HEK293T (cell line): ENCODE data around the gene C1QTNF1.

Experiments used
- CTCF ChIA-PET: fragments of 350-600 bp; formaldehyde crosslinking; extraction: SDS; loops from one replicate; lab custom pipeline; 2021; ENCODE audit warnings: antibody characterized with exemption, inconsistent platforms; lab: Yijun Ruan, JAX
- POLR2A ChIA-PET: fragments of 350-600 bp; formaldehyde crosslinking; extraction: SDS; loops from one replicate; lab custom pipeline; 2020; ENCODE audit warnings: antibody characterized with exemption, inconsistent platforms; lab: Yijun Ruan, JAX
- DNase-seq: peaks from one replicate; pipeline ENCODE4 v3.0.0; 2012; ENCODE audit warnings: mixed read lengths; ENCODE audit errors: extremely low spot score
- ARNT ChIP-seq: fragments of 450-650 bp; IDR thresholded peaks from 2 replicates; pipeline ENCODE4 v1.6.1; 2017; ENCODE audit warnings: mild to moderate bottlenecking
- BHLHE40 ChIP-seq: fragments of 450-650 bp; IDR thresholded peaks from 2 replicates; pipeline ENCODE4 v1.6.1; 2016; ENCODE audit warnings: mild to moderate bottlenecking, moderate library complexity, borderline replicate concordance
- CTBP1 ChIP-seq: fragments of 450-650 bp; IDR thresholded peaks from 2 replicates; pipeline ENCODE4 v1.6.1; 2016; ENCODE audit warnings: borderline replicate concordance
- ELF4 ChIP-seq: fragments of 450-650 bp; IDR thresholded peaks from 2 replicates; pipeline ENCODE4 v1.6.1; 2017; ENCODE audit warnings: antibody characterized with exemption
- FOXA1 ChIP-seq: fragments of 450-650 bp; IDR thresholded peaks from 2 replicates; pipeline ENCODE4 v1.6.1; 2016; ENCODE audit warnings: mild to moderate bottlenecking
- FOXK2 ChIP-seq: fragments of 450-650 bp; IDR thresholded peaks from 2 replicates; pipeline ENCODE4 v1.6.1; 2016; ENCODE audit warnings: mild to moderate bottlenecking
- FOXM1 ChIP-seq: fragments of 450-650 bp; IDR thresholded peaks from 2 replicates; pipeline ENCODE4 v1.6.1; 2017; ENCODE audit warnings: mild to moderate bottlenecking, borderline replicate concordance
- HDGF ChIP-seq: fragments of 450-650 bp; IDR thresholded peaks from 2 replicates; pipeline ENCODE4 v1.6.1; 2017; ENCODE audit warnings: antibody characterized with exemption, borderline replicate concordance
- L3MBTL2 ChIP-seq: fragments of 450-650 bp; conservative IDR thresholded peaks from 2 replicates; pipeline ENCODE4 v1.6.1; 2016; ENCODE audit warnings: mild to moderate bottlenecking
- LEF1 ChIP-seq: fragments of 450-650 bp; IDR thresholded peaks from 2 replicates; pipeline ENCODE4 v1.6.1; 2017; ENCODE audit warnings: mild to moderate bottlenecking, borderline replicate concordance
- NFRKB ChIP-seq: fragments of 450-650 bp; IDR thresholded peaks from 2 replicates; pipeline ENCODE4 v1.6.1; 2016; ENCODE audit warnings: mild to moderate bottlenecking, moderate library complexity
- SP1 ChIP-seq: fragments of 450-650 bp; IDR thresholded peaks from 2 replicates; pipeline ENCODE4 v1.6.1; 2017
- SUZ12 ChIP-seq: fragments of 450-650 bp; IDR thresholded peaks from 2 replicates; pipeline ENCODE4 v1.6.1; 2016; ENCODE audit warnings: mild to moderate bottlenecking
- TARDBP ChIP-seq: fragments of 450-650 bp; IDR thresholded peaks from 2 replicates; pipeline ENCODE4 v1.6.1; 2016
- ZNF384 ChIP-seq: fragments of 450-650 bp; IDR thresholded peaks from 2 replicates; pipeline ENCODE4 v1.6.1; 2016
- TF ChIP-seq, protein P1 (sequence below): fragments of 450-650 bp; IDR thresholded peaks from 2 replicates; pipeline ENCODE4 v1.6.1; 2016

C1QTNF1 gene

DNA sequence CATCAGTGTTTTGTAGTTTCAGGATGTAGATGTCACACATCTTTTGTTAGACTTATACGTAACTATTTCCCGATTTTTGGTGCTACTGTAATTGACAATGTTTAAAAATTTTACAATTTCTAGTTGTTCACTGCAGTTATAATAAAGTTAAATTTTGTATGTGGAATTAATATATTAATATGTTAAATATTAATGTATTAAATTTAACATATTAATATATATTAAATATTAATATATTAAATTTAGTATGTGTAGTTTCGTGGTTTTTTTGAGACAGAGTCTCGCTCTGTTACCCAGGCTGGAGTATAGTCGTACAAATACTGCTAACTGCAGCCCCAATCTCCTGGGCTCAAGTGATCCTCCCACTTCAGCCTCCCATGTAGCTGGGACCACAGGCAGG, 38.6 kb upstream of the C1QTNF1 start:
- POLR2A ChIA-PET = interaction anchor here (1.4 kb wide), 1 partner anchor 11 kb away, joined by 5 read pairs; no protein-coding TSS in a partner anchor
- no peak for DNase-seq
- CTCF ChIA-PET = interaction anchor here (0.6 kb wide), 1 partner anchor 132 kb away, joined by 3 read pairs; no protein-coding TSS in a partner anchor
- TF ChIP-seq, protein P1, sequence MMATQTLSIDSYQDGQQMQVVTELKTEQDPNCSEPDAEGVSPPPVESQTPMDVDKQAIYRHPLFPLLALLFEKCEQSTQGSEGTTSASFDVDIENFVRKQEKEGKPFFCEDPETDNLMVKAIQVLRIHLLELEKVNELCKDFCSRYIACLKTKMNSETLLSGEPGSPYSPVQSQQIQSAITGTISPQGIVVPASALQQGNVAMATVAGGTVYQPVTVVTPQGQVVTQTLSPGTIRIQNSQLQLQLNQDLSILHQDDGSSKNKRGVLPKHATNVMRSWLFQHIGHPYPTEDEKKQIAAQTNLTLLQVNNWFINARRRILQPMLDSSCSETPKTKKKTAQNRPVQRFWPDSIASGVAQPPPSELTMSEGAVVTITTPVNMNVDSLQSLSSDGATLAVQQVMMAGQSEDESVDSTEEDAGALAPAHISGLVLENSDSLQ = no peak
- TF ChIP-seq CTBP1 (no peak), BHLHE40 (no peak), L3MBTL2 (no peak), LEF1 (no peak), ZNF384 (no peak), SP1 (no peak), HDGF (no peak), TARDBP (no peak), NFRKB (no peak), FOXA1 (no peak), FOXK2 (no peak), ARNT (no peak), ELF4 (no peak), SUZ12 (no peak), FOXM1 (no peak)

DNA sequence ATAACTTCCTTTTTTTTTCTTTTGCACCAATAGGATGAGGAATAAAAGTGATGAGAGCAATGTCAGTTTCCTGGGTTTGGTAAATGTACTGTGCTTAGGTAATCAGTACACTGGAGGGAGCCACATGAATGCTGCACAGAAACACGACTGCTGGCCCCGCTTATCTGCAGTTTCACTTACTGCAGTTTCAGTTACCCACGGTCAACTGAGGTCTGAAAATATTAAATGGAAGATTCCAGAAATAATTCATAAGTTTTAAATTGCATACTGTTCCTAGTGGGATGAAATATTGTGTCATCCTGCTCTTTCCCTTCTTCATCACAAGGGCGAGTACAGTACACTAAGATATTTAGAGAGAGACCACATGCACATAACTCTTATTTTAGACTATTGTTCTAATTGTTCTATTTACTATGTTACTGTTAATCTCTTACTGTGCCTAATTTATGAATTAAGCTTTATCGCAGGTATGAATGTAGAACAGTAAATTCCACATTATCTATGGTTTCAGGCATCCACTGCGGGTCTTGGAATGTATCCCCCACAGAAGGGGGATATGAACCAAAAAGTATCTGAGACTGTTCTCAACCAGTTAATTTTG, 37.8 kb upstream of the C1QTNF1 start:
- DNase-seq = no peak
- ChIA-PET CTCF (interaction anchor here (0.6 to 1.0 kb wide), 3 partner anchors 8 to 133 kb away, joined by 3 read pairs; no protein-coding TSS in a partner anchor), POLR2A (interaction anchor here (1.6 kb wide), 1 partner anchor 8 kb away, joined by 4 read pairs; no protein-coding TSS in a partner anchor)
- TF ChIP-seq ELF4 (no peak), FOXA1 (no peak), ARNT (no peak), BHLHE40 (no peak), SP1 (no peak), SUZ12 (no peak), FOXK2 (no peak), LEF1 (no peak), L3MBTL2 (no peak), NFRKB (no peak), CTBP1 (no peak), HDGF (no peak), TARDBP (no peak), ZNF384 (no peak)

DNA sequence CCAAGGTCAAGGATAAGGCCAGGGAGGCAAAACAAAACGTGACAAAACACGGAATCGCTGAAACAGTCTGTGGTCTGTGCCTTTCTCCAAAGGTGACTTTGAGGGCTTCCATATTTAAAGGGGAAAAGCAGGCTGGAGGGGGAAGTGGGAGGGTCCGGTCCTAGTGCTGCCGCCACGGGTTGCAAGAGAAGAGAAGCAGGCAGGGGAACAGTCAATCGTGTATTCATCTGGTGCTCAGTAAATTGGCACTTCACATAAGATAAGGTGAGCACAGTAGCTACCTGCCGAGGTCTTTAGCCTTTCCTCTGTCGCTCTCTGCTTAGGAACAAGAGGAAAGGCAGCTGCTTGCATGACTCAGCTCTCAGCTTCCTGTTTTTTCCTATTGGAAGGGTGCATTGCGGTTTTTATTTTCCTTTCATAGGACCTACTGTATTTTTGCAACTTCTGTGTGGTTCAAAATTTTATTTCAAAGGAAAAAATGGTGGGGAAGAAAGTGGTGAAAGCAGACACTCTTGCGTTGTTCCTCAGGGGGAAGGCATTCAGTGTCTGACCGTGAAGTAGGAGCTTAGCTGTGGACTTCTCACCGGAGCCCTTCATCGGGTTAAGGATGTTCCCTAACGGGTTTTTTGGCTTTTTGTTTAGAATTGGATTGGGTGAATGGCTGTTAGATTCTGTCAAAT, 37.2 kb upstream of the C1QTNF1 start:
- no peak for DNase-seq
- CTCF ChIA-PET = interaction anchor here (0.7 to 1.0 kb wide), 2 partner anchors 8 to 62 kb away, joined by 3 read pairs; no protein-coding TSS in a partner anchor
- POLR2A ChIA-PET = interaction anchor here (0.6 to 1.6 kb wide), 4 partner anchors 9 to 1875 kb away, joined by 3 to 4 read pairs (median 3); partner anchors contain the start of gene CANT1
- TF ChIP-seq FOXA1 (no peak), FOXM1 (no peak), TARDBP (no peak), LEF1 (no peak), NFRKB (no peak), CTBP1 (no peak), SP1 (no peak), L3MBTL2 (no peak), SUZ12 (no peak), BHLHE40 (no peak), HDGF (no peak), ARNT (no peak), ZNF384 (no peak), FOXK2 (no peak), ELF4 (no peak)
- TF ChIP-seq, protein P1 = no peak

DNA sequence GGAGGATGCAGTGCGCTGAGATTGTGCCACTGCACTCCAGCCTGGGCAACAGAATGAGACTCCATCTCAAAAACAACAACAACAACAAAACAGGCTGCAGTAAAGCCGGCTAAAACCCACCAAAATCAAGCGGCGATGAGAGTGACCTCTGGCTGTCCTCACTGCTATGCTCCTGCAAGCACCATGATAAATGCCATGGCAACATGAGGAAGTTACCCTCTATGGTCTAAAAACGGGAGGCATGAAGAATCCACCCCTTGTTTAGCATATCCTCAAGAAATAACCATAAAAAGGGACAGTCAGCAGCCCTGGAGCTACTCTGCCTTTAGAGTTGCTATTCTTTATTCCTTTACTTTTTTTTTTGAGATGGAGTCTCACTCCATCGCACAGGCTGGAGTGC, 35.8 kb upstream of the C1QTNF1 start:
- no peak for TF ChIP-seq LEF1
- TF ChIP-seq, protein P1 = no peak
- no peak for TF ChIP-seq FOXK2
- TF ChIP-seq L3MBTL2 = no peak
- TF ChIP-seq SUZ12 = no peak
- no peak for TF ChIP-seq CTBP1
- no peak for TF ChIP-seq SP1
- TF ChIP-seq FOXM1 = no peak
- TF ChIP-seq NFRKB = no peak
- TF ChIP-seq TARDBP = no peak
- TF ChIP-seq BHLHE40 = no peak
- no peak for TF ChIP-seq ZNF384
- TF ChIP-seq ARNT = no peak
- TF ChIP-seq ELF4 = no peak
- TF ChIP-seq HDGF = no peak
- no peak for TF ChIP-seq FOXA1
- POLR2A ChIA-PET = interaction anchor here (1.2 kb wide), 1 partner anchor 8 kb away, joined by 3 read pairs; the partner anchor contains the start of gene LGALS3BP
- CTCF ChIA-PET = interaction anchor here (0.7 kb wide), 1 partner anchor 85 kb away, joined by 3 read pairs; no protein-coding TSS in a partner anchor
- DNase-seq = no peak
